GM21390 (cell line): ENCODE results near the gene SGTA.
"Not testable (repeated sequence)": the region's sequence is repeated elsewhere in the genome, so short reads cannot be mapped to it uniquely, and the experiment has no call there.

Experiments
- ATAC-seq: cut with Tn5 transposase; IDR thresholded peaks from one replicate; pipeline ENCODE4 v1.9.1; 2021; ENCODE audit not compliant: unreplicated experiment

Gene SGTA

GRCh38 chr19:2714531-2715269 lies 68.4 kb downstream of the SGTA start:
- no peak for ATAC-seq

- ATAC-seq = not testable (repeated sequence)
These were observed 69.0 kb downstream of the SGTA start for GRCh38 chr19:2714102-2714501.

GRCh38 chr19:2713170-2713569 lies 69.9 kb downstream of the SGTA start:
- ATAC-seq = not testable (repeated sequence)

- ATAC-seq = no peak
These were observed 71.2 kb downstream of the SGTA start for GRCh38 chr19:2711875-2712205.

GRCh38 chr19:2711172-2711874 lies 71.8 kb downstream of the SGTA start:
- ATAC-seq = no peak

- no peak for ATAC-seq
These were observed 76.8 kb downstream of the SGTA start for GRCh38 chr19:2706251-2706650.
